Choroid plexus epithelial cell (primary cell): Measurements from ENCODE around the gene CCDC85B.
A peak's percentile ranks its signal among the peaks of the same experiment; 100 is the strongest.

Experiments
- DNase-seq: peaks from one replicate; pipeline ENCODE4 v3.0.0-alpha.2; 2010; ENCODE audit warnings: low read depth
- H3K4me3 ChIP-seq: 2 replicates; pipeline ENCODE4 v1.5.1; 2011; ENCODE audit warnings: low read depth, mild to moderate bottlenecking, control low read depth, low read length, moderate library complexity
- TF ChIP-seq, protein P1 (sequence below): conservative IDR thresholded peaks from 2 replicates; pipeline ENCODE4 v1.5.1; 2011; ENCODE audit warnings: low read depth, mild to moderate bottlenecking, control low read depth, inconsistent platforms, low read length, moderate library complexity

Gene CCDC85B

DNA sequence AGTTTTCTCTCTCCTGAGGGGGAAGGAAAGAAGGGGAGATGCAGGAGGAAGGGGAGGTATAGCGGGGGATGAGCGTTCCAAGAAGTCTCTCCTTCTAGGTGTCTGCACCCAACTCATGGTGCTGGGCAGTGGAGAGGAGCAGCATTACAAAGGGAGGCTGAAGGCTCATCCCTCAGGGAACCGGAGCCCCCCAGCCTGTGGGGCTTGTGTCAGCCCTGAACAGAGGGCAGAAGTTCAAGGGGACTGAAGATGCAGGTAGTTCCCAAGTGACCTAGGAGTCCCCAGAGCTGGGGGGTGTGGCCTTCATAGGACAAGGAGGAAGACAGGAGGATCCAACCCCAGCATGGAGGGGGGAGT lies 26.6 kb downstream of the CCDC85B start:
- no peak for DNase-seq
- H3K4me3 ChIP-seq = peak overlapping the region; percentile 88
- TF ChIP-seq, protein P1, sequence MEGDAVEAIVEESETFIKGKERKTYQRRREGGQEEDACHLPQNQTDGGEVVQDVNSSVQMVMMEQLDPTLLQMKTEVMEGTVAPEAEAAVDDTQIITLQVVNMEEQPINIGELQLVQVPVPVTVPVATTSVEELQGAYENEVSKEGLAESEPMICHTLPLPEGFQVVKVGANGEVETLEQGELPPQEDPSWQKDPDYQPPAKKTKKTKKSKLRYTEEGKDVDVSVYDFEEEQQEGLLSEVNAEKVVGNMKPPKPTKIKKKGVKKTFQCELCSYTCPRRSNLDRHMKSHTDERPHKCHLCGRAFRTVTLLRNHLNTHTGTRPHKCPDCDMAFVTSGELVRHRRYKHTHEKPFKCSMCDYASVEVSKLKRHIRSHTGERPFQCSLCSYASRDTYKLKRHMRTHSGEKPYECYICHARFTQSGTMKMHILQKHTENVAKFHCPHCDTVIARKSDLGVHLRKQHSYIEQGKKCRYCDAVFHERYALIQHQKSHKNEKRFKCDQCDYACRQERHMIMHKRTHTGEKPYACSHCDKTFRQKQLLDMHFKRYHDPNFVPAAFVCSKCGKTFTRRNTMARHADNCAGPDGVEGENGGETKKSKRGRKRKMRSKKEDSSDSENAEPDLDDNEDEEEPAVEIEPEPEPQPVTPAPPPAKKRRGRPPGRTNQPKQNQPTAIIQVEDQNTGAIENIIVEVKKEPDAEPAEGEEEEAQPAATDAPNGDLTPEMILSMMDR = no peak

DNA sequence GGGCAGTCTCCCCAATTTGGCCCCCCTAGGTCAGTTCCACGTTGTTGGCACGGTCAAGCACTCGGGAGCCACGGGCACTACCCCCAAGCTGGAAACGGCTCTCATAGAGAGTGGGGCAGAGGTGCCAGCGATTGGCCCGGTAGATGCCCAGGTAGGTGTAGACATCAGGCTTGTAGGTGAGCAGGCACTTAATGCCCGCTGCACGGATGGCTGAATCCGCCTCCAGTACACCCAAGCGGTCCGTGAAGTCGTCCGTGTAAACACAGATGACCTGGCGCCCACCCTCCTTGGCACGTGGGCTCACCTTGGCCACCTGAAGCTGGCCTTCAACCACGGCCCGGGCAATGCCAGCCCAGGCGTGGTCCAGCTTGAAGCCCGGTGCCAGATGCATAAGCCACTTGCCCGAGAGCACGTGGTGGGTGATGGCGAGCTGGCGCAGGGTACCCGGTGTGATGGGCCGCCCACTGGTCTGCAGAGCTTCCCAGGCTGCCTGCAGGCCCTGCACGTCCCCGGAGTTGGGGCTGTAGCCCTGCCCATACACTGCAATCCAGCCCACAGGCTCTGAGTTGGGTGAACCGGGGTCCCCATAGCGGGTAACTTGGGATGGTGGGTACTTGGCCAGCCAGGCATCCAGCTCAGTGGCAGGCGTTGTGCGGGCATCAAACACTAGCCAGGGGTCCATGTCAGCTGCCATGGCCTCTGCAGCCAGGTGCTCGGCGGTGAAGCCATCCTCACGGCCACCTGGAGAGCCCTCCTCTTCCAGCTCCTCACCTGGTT lies 27.1 kb downstream of the CCDC85B start:
- no peak for DNase-seq
- peak overlapping the region; percentile 88 for H3K4me3 ChIP-seq
- TF ChIP-seq, protein P1 = no peak

DNA sequence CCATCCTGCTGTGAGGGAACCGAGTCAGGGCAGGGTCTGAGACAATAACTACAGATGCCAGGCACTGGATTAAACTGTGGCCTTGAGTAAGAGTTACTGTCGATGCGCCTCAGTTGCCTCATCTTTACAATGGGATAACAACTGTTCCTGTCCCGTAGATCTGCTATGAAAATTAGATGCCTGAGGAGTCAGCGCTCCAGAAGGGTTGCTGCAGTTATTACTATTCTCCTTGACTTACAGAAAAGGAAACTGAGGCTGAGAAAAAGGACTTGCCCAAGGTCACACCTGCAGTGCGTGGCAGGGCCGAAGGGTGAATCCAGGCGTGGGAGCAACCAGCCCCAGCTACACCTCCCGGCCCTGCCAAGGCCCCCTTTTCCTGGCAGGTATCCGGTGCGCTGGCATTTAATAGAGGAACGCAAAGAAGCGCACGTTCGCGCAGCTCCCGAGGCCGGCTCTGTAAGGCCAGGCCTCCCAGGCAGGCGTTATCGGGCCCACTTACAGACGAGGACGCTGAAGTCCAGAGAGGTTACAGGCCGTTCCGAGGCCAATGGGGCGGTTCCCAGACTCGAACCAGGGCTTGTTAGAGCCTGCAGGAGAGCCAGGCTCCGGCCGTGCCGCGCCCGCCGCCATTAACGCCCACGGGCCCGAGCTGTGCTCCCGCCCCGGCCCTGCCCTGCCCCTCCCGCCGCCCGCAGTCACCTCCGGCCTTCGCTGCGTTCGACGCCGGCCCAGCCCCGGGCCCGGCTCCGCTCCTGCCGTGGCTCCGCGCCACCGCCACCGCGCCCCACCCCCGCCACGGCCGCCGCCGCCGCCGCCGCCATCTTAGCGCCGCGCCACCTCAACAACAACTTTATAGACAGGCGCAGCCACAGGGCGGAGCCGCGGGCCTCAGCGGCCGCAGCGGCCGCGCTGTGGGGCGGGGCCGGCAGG lies 28.0 kb downstream of the CCDC85B start, which contains the start of gene C11orf68:
Gene C11orf68, minus strand, starts transcription at position 852 of the 930 bp plus-strand sequence. Its CDS starts 31 bp downstream, at position 821.
- peak; percentile 40 for DNase-seq
- H3K4me3 ChIP-seq = peak within 1 kb of the TSS; percentile 88
- TF ChIP-seq, protein P1 = no peak

DNA sequence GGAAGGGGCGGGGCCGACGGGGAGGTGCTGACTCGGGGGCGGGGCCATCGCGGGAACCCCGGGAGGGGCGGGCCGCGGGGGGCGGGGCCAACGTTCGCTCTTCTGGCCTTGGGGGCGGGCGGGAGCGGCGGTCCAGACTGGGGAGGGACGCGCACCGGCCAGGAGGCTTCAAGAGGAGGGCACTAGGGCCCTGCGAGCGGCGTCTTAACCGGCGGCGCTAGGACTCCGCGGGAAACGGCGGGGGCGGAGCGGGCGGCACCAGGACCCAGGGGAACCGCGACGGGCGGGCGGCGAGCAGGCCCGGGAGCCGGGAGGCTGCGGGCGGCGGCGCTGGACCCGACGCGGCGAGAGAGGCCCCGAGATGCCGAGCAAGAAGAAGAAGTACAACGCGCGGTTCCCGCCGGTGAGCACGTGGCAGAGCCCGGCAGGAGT lies 28.7 kb downstream of the CCDC85B start, which contains the start of gene DRAP1:
Gene DRAP1, plus strand, starts transcription at position 286 of the 432 bp plus-strand sequence. Its CDS starts 76 bp downstream, at position 362.
- H3K4me3 ChIP-seq = peak within 1 kb of the TSS; percentile 88
- TF ChIP-seq, protein P1 = no peak
- DNase-seq = peak; percentile 99

DNA sequence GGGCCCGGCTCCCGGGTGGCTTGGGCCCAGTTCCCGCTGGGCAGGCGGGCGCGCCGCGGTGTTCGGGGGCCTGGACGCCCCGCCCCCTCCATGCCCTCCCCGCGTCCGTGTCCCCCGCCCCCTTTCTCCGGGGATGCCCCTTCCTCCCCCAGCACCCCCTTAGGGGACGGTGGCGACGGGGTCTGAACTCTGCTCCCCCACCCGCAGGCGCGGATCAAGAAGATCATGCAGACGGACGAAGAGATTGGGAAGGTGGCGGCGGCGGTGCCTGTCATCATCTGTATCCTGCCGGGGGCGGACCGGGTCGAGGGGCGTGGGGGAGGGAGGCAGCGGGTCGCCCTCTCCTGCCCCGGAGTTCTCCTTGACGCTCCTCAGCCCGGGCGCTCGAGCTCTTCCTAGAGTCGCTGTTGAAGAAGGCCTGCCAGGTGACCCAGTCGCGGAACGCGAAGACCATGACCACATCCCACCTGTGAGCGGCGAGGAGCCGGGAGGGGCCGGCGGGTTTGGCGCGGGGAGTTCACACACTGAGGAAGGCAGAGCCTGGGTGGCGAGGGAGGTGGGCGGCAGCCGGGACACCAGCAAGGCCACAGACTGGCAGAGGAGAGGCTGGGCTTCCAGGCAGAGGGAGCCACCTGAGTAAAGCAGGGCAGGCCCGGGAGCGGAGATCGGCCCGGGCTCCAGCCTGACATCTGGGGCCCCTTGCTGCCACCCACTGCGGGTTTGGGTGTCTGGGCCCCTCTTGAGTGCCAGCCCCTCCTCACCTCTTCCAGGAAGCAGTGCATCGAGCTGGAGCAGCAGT lies 29.3 kb downstream of the CCDC85B start:
- peak overlapping the region; percentile 82 for H3K4me3 ChIP-seq
- DNase-seq = no peak
- TF ChIP-seq, protein P1 = no peak

DNA sequence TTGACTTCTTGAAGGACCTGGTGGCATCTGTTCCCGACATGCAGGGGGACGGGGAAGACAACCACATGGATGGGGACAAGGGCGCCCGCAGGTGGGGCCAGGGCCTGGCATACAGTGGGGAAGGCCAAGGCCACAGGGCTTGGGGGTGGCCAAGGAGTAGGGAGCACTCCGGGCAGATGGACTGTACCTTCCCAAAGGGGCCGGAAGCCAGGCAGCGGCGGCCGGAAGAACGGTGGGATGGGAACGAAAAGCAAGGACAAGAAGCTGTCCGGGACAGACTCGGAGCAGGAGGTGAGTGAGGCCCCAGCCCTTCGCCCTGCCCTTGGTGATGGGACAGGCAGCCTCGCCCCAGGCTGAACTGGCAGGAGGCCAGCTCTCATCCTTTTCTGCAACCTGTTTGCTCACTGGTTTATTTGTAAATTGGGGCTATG lies 29.9 kb downstream of the CCDC85B start:
- TF ChIP-seq, protein P1 = no peak
- no peak for DNase-seq
- peak overlapping the region; percentile 82 for H3K4me3 ChIP-seq
